Stomach (tissue), 4 donors: ENCODE results near the gene NAALADL1.

Experiments
- EP300 ChIP-seq: sonication (generic); formaldehyde crosslinking; IDR thresholded peaks from one replicate; pipeline ENCODE4 v1.6.1; 2017; ENCODE audit warnings: antibody characterized with exemption
- POLR2A ChIP-seq, 4 donors: fragments of 450-650 bp; IDR thresholded peaks; one replicate each; pipeline ENCODE4 v1.6.1; 2016; ENCODE audit warnings: antibody characterized with exemption in 4 of 4, control low read depth in 2 of 4, mild to moderate bottlenecking in 1 of 4, moderate library complexity in 1 of 4
- POLR2AphosphoS5 ChIP-seq, 3 donors: sonication (generic); formaldehyde crosslinking; IDR thresholded peaks; one replicate each; pipeline ENCODE4 v1.6.1; 2016; ENCODE audit warnings: antibody characterized with exemption in 3 of 3
- TF ChIP-seq, protein P1 (sequence below), 7 experiments: fragments of 450-650 bp in 4 of 7; fragments of 200-600 bp in 3 of 7; sonication (generic) in 3 of 7; IDR thresholded peaks; one replicate each; pipeline ENCODE4 v1.5.1; 2016 to 2019; ENCODE audit warnings: antibody characterized with exemption in 7 of 7, control low read depth in 2 of 7, mild to moderate bottlenecking in 1 of 7

- TF ChIP-seq POLR2A (IDR thresholded peaks at IDR 0.05) (no peak), EP300 (no peak), POLR2AphosphoS5 (IDR thresholded peaks at IDR 0.05) (no peak)
- TF ChIP-seq, protein P1, sequence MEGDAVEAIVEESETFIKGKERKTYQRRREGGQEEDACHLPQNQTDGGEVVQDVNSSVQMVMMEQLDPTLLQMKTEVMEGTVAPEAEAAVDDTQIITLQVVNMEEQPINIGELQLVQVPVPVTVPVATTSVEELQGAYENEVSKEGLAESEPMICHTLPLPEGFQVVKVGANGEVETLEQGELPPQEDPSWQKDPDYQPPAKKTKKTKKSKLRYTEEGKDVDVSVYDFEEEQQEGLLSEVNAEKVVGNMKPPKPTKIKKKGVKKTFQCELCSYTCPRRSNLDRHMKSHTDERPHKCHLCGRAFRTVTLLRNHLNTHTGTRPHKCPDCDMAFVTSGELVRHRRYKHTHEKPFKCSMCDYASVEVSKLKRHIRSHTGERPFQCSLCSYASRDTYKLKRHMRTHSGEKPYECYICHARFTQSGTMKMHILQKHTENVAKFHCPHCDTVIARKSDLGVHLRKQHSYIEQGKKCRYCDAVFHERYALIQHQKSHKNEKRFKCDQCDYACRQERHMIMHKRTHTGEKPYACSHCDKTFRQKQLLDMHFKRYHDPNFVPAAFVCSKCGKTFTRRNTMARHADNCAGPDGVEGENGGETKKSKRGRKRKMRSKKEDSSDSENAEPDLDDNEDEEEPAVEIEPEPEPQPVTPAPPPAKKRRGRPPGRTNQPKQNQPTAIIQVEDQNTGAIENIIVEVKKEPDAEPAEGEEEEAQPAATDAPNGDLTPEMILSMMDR (IDR thresholded peaks at IDR 0.05): no peak
Measured at GRCh38 chr11:65058012-65058411, 341 bp downstream of the NAALADL1 start.
